IPS-NIHi7 (cell line): Measurements from ENCODE around the gene ANKS1A.
"Not testable (repeated sequence)": the region's sequence is repeated elsewhere in the genome, so short reads cannot be mapped to it uniquely, and the experiment has no call there.

Source experiments
- DNase-seq: peaks from one replicate; pipeline ENCODE4 v3.0.0; 2012; ENCODE audit warnings: mixed read lengths; ENCODE audit errors: extremely low spot score

The ANKS1A gene

GRCh38 chr6:34920097-34920496, 31.0 kb downstream of the ANKS1A start:
- DNase-seq: no peak

- DNase-seq: no peak
Observed at GRCh38 chr6:34922177-34922663, 33.2 kb downstream of the ANKS1A start.

GRCh38 chr6:34924831-34925625, 36.0 kb downstream of the ANKS1A start:
- no peak for DNase-seq

GRCh38 chr6:34926655-34927054, 37.6 kb downstream of the ANKS1A start:
- no peak for DNase-seq

- no peak for DNase-seq
Observed at GRCh38 chr6:34928220-34928619, 39.2 kb downstream of the ANKS1A start.

- no peak for DNase-seq
Observed at GRCh38 chr6:34928695-34929094, 39.6 kb downstream of the ANKS1A start.

GRCh38 chr6:34929241-34929978, 40.4 kb downstream of the ANKS1A start:
- DNase-seq: no peak

- no peak for DNase-seq
Observed at GRCh38 chr6:34930221-34930620, 41.2 kb downstream of the ANKS1A start.

GRCh38 chr6:34932202-34932601, 43.1 kb downstream of the ANKS1A start:
- DNase-seq: not testable (repeated sequence)

- no peak for DNase-seq
Observed at GRCh38 chr6:34934516-34934915, 45.5 kb downstream of the ANKS1A start.

- no peak for DNase-seq
Observed at GRCh38 chr6:34938268-34938667, 49.2 kb downstream of the ANKS1A start.

GRCh38 chr6:34940030-34940434, 51.0 kb downstream of the ANKS1A start:
- DNase-seq: no peak

GRCh38 chr6:34941421-34941820, 52.4 kb downstream of the ANKS1A start:
- no peak for DNase-seq

- DNase-seq: no peak
Observed at GRCh38 chr6:34945317-34945716, 56.3 kb downstream of the ANKS1A start.

- DNase-seq: no peak
Observed at GRCh38 chr6:34947561-34947960, 58.5 kb downstream of the ANKS1A start.

GRCh38 chr6:34949636-34950035, 60.6 kb downstream of the ANKS1A start:
- DNase-seq: no peak

GRCh38 chr6:34950849-34951248, 61.8 kb downstream of the ANKS1A start:
- DNase-seq: no peak

- DNase-seq: no peak
Observed at GRCh38 chr6:34951731-34952130, 62.7 kb downstream of the ANKS1A start.

- no peak for DNase-seq
Observed at GRCh38 chr6:34953061-34954025, 64.3 kb downstream of the ANKS1A start.

GRCh38 chr6:34955442-34955841, 66.4 kb downstream of the ANKS1A start:
- DNase-seq: no peak

GRCh38 chr6:34957231-34957783, 68.3 kb downstream of the ANKS1A start:
- no peak for DNase-seq
